Loucy (cell line): Measurements from ENCODE around the gene SDC1.
"Not testable (repeated sequence)": the region's sequence is repeated elsewhere in the genome, so short reads cannot be mapped to it uniquely, and the experiment has no call there.

Experiments used
- H2AFZ ChIP-seq: fragments of 200-600 bp; sonication (generic); 2 replicates; pipeline ENCODE4 v1.6.0; 2016; ENCODE audit warnings: antibody characterized with exemption, mild to moderate bottlenecking, low read length, moderate library complexity
- H3F3A ChIP-seq: fragments of 200-600 bp; 2 replicates; pipeline ENCODE4 v1.6.0; 2016; ENCODE audit warnings: antibody characterized with exemption, low read depth, mild to moderate bottlenecking
- H3K27me3 ChIP-seq: fragments of 200-600 bp; sonication (generic); 2 replicates; pipeline ENCODE4 v1.6.1; 2014; ENCODE audit warnings: low read length, mild to moderate bottlenecking; ENCODE audit not compliant: insufficient read depth, poor library complexity, severe bottlenecking
- H3K36me3 ChIP-seq: fragments of 200-600 bp; sonication (generic); 2 replicates; pipeline ENCODE4 v1.6.1; 2016; ENCODE audit warnings: low read length; ENCODE audit not compliant: insufficient read depth
- H3K4me1 ChIP-seq: fragments of 200-600 bp; sonication (generic); 2 replicates; pipeline ENCODE4 v1.5.1; 2014; ENCODE audit warnings: low read length, mild to moderate bottlenecking; ENCODE audit not compliant: insufficient read depth, poor library complexity, severe bottlenecking
- H3K4me2 ChIP-seq: fragments of 200-600 bp; sonication (generic); 2 replicates; pipeline ENCODE4 v1.6.0; 2014; ENCODE audit warnings: antibody characterized with exemption, low read length, low read depth, mild to moderate bottlenecking; ENCODE audit not compliant: poor library complexity, severe bottlenecking
- H3K4me3 ChIP-seq: fragments of 200-600 bp; sonication (generic); 2 replicates; pipeline ENCODE4 v1.5.1; 2014; ENCODE audit warnings: low read length, mild to moderate bottlenecking, mixed read lengths; ENCODE audit not compliant: poor library complexity, severe bottlenecking
- H3K79me2 ChIP-seq: fragments of 200-600 bp; sonication (generic); 2 replicates; pipeline ENCODE4 v1.6.1; 2014; ENCODE audit warnings: low read length; ENCODE audit not compliant: insufficient read depth
- H3K9ac ChIP-seq: fragments of 200-600 bp; sonication (generic); 2 replicates; pipeline ENCODE4 v1.6.0; 2014; ENCODE audit warnings: mild to moderate bottlenecking, low read depth, low read length, moderate library complexity; ENCODE audit not compliant: poor library complexity, severe bottlenecking
- H3K9me2 ChIP-seq: fragments of 200-600 bp; sonication (generic); replicated peaks from 2 replicates; pipeline ENCODE4 v1.6.1; 2016; ENCODE audit warnings: low read depth, low read length, mixed read lengths
- H3K9me3 ChIP-seq: fragments of 200-600 bp; sonication (generic); 2 replicates; pipeline ENCODE4 v1.6.1; 2014; ENCODE audit warnings: mild to moderate bottlenecking, antibody characterized with exemption, low read length, low read depth; ENCODE audit not compliant: insufficient read depth
- H4K20me1 ChIP-seq: fragments of 200-600 bp; sonication (generic); 2 replicates; pipeline ENCODE4 v1.6.0; 2014; ENCODE audit warnings: antibody characterized with exemption, low read length, mild to moderate bottlenecking; ENCODE audit not compliant: insufficient read depth, poor library complexity, severe bottlenecking
- EZH2phosphoT487 ChIP-seq: fragments of 200-600 bp; IDR thresholded peaks from 2 replicates; pipeline ENCODE4 v1.6.1; 2018; ENCODE audit warnings: antibody characterized with exemption, mild to moderate bottlenecking, moderate library complexity, borderline replicate concordance
- TF ChIP-seq, protein P1 (sequence below): fragments of 200-600 bp; sonication (generic); conservative IDR thresholded peaks from 2 replicates; pipeline ENCODE4 v1.5.1; 2014; ENCODE audit warnings: mild to moderate bottlenecking, antibody characterized with exemption, low read length

The SDC1 gene

DNA sequence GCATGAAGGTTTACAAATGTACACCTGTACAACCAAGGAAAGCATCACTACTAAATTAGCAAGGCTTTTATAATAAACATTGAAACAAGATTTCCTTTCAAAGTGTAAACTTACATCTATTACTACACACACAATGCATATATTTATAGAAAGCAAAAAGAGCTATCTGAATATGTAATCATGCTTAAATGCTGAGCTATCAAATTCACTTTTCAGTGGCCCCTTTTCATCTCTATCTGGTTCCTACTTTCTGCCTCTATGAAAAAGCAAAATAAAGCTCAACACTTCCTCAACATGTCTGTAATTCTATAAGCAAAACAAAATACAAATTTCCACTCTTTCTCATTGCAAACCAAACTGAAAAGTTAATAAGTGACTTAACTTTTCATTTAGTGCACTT is 25.5 kb upstream of the SDC1 start:
- H4K20me1 ChIP-seq: no peaks in the 10 kb centered on the region
- H3K9ac ChIP-seq: no peak overlapping the region
- H3K4me2 ChIP-seq: no peak overlapping the region
- TF ChIP-seq, protein P1, sequence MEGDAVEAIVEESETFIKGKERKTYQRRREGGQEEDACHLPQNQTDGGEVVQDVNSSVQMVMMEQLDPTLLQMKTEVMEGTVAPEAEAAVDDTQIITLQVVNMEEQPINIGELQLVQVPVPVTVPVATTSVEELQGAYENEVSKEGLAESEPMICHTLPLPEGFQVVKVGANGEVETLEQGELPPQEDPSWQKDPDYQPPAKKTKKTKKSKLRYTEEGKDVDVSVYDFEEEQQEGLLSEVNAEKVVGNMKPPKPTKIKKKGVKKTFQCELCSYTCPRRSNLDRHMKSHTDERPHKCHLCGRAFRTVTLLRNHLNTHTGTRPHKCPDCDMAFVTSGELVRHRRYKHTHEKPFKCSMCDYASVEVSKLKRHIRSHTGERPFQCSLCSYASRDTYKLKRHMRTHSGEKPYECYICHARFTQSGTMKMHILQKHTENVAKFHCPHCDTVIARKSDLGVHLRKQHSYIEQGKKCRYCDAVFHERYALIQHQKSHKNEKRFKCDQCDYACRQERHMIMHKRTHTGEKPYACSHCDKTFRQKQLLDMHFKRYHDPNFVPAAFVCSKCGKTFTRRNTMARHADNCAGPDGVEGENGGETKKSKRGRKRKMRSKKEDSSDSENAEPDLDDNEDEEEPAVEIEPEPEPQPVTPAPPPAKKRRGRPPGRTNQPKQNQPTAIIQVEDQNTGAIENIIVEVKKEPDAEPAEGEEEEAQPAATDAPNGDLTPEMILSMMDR: no peak
- no peak for TF ChIP-seq EZH2phosphoT487
- H3K79me2 ChIP-seq: no peaks in the 10 kb centered on the region
- no peaks in the 10 kb centered on the region for H3K9me3 ChIP-seq
- no peaks in the 10 kb centered on the region for H3K27me3 ChIP-seq
- no peak overlapping the region for H3K4me3 ChIP-seq
- H3K36me3 ChIP-seq: peaks cover 83% of the 10 kb centered on the region
- H3K9me2 ChIP-seq: no peaks in the 10 kb centered on the region
- H3F3A ChIP-seq: no peaks in the 10 kb centered on the region; the same call in 1 of the 2 replicates
- no peak overlapping the region for H2AFZ ChIP-seq
- H3K4me1 ChIP-seq: no peaks in the 10 kb centered on the region

DNA sequence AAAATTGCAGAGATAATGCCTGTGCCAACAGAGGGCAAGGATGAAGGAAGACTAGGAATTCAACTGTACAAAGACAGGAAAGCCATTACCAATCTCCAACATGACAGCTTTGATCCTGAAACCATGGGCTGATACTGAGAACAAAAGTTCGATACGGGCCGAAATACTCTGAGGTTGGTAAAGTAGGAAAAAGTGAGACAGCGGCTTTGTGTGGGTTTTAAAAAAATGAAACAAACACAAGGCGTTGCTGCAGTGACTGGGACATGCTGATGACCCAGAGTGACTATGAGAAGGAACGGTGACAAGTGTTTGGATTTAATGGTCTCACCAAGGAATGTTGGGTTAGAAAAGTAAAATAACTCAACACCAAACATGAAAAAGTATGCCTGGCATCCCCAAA is 24.2 kb upstream of the SDC1 start:
- no peaks in the 10 kb centered on the region for H3K9me2 ChIP-seq
- no peak overlapping the region for H3K4me3 ChIP-seq
- H3K4me2 ChIP-seq: no peak overlapping the region
- TF ChIP-seq, protein P1: no peak
- no peak for TF ChIP-seq EZH2phosphoT487
- H4K20me1 ChIP-seq: no peaks in the 10 kb centered on the region
- no peak overlapping the region for H2AFZ ChIP-seq
- no peaks in the 10 kb centered on the region for H3K9me3 ChIP-seq
- no peaks in the 10 kb centered on the region for H3K4me1 ChIP-seq
- H3K27me3 ChIP-seq: no peaks in the 10 kb centered on the region
- H3K9ac ChIP-seq: no peak overlapping the region
- H3K36me3 ChIP-seq: peaks cover 70% of the 10 kb centered on the region
- no peaks in the 10 kb centered on the region for H3K79me2 ChIP-seq
- H3F3A ChIP-seq: no peaks in the 10 kb centered on the region; the same call in 1 of the 2 replicates

DNA sequence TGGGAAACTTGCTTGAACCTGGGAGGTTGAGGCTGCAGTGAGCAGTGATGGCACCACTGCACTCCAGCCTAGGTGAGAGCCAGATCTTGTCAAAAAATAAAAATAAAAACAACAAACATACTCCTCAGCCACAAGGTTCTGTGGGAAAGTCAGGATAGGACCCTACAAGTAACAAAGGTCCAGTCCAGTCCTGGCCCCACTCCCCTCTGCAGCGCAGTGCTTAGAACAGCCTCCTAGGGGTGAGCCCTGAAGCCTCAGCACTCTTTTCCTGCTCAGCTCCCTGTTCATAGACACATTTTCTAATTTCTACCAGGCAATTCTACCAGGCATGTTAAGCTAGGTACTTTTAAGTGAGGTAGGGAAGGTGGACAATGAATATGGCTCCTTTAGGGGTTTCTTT is 22.2 kb upstream of the SDC1 start:
- Histone ChIP-seq H3K36me3 (peaks cover 49% of the 10 kb centered on the region), H3K79me2 (no peaks in the 10 kb centered on the region)

DNA sequence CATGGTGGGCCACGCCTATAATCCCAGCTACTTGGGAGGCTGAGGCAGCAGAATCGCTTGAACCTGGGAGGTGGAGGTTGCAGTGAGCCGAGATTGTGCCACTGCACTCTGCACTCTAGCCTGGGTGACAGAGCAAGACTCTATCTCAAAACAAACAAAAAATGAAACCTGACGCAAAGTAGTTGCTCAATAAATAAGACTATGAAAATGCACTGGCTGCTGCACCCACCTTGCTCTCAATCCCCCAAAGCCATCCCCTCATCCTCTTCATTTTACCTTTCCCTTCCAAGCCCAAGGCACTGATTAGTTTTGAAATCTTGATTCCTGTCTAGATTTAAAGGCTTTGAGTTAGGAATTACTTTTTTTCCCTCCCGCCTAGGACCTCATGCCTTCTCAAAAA is 18.7 kb upstream of the SDC1 start:
- H3K9me3 ChIP-seq, H3K9me2 ChIP-seq, H2AFZ ChIP-seq, H3K4me2 ChIP-seq, H3K79me2 ChIP-seq, H3K4me3 ChIP-seq, H3F3A ChIP-seq, H4K20me1 ChIP-seq, H3K4me1 ChIP-seq, H3K27me3 ChIP-seq, H3K9ac ChIP-seq: not testable (repeated sequence)
- peaks cover 17% of the 10 kb centered on the region; the same call in 1 of the 2 replicates for H3K36me3 ChIP-seq

More for the DNA sequence above, 22.2 kb upstream of the SDC1 start:
- TF ChIP-seq EZH2phosphoT487: no peak
- TF ChIP-seq, protein P1: no peak
- H3K9me3 ChIP-seq: no peaks in the 10 kb centered on the region
- no peaks in the 10 kb centered on the region for H3K27me3 ChIP-seq
- no peak overlapping the region for H2AFZ ChIP-seq
- H3K4me1 ChIP-seq: no peaks in the 10 kb centered on the region
- no peaks in the 10 kb centered on the region for H3K9me2 ChIP-seq
- no peak overlapping the region for H3K4me3 ChIP-seq
- no peaks in the 10 kb centered on the region; the same call in 1 of the 2 replicates for H3F3A ChIP-seq
- H4K20me1 ChIP-seq: no peaks in the 10 kb centered on the region
- no peak overlapping the region for H3K9ac ChIP-seq
- no peak overlapping the region for H3K4me2 ChIP-seq
